Camera-type eye (tissue), 1 donor: ENCODE results near the gene GSTM2. TPM values are rescaled to one million over a fixed set of nuclear protein-coding genes. Genes with fewer than 3 reads are reported as not detected.

Experiments
- total RNA-seq: library from RNA; depleted of rRNA; stranded (reverse); fragments of >200 nt; gene quantifications from one replicate; pipeline ENCODE4 v1.2.3, GENCODE V29; 2014

GSTM2 gene
- total RNA-seq: 92.3 TPM

GRCh38 chr1:109667452-109668122, at the start of gene GSTM2:
Gene GSTM2 (plus strand): TSS chr1:109668057. CDS start chr1:109668116, 59 bp downstream.

GRCh38 chr1:109619576-109620400, 48.1 kb upstream of the GSTM2 start, which contains the start of the genes AMPD2 and GNAT2:
Gene AMPD2 (plus strand): TSS chr1:109619837. CDS start chr1:109621176, 1,339 bp downstream.
Gene GNAT2 (minus strand): TSS chr1:109619616. CDS start chr1:109612870, 6,746 bp downstream.

GRCh38 chr1:109655615-109656519, 12.0 kb upstream of the GSTM2 start, which contains the start of gene GSTM4:
Gene GSTM4 (plus strand): TSS chr1:109656099. CDS start chr1:109656390, 291 bp downstream.

GRCh38 chr1:109687641-109688499, 20.0 kb downstream of the GSTM2 start, which contains the start of gene GSTM1:
Gene GSTM1 (plus strand): TSS chr1:109687817. CDS start chr1:109687874, 57 bp downstream.

GRCh38 chr1:109711593-109712320, 43.9 kb downstream of the GSTM2 start, which contains the start of gene GSTM5:
Gene GSTM5 (plus strand): TSS chr1:109712251. CDS start chr1:109712313, 62 bp downstream.

Other genes with a start within 250 kb of the GSTM2 start
- gene PSMA5, start 241.6 kb upstream of the GSTM2 start, total RNA-seq: 23.9 TPM
- gene SYPL2, start 201.5 kb upstream of the GSTM2 start, total RNA-seq: 5.3 TPM
- gene ATXN7L2, start 184.2 kb upstream of the GSTM2 start, total RNA-seq: 9.6 TPM
- gene CYB561D1, start 174.0 kb upstream of the GSTM2 start, total RNA-seq: 5.6 TPM
- gene AMIGO1, start 158.3 kb upstream of the GSTM2 start, total RNA-seq: 13.3 TPM
- 4.8 TPM for gene GPR61, start 128.2 kb upstream of the GSTM2 start, total RNA-seq
- gene GNAI3, start 119.4 kb upstream of the GSTM2 start, total RNA-seq: 12.8 TPM
- gene GNAT2, start 48.4 kb upstream of the GSTM2 start, total RNA-seq: 21.8 TPM
- 75.2 TPM for gene AMPD2, start 48.2 kb upstream of the GSTM2 start, total RNA-seq
- gene GSTM4, start 12.0 kb upstream of the GSTM2 start, total RNA-seq: 15.4 TPM
- not detected for gene GSTM1, start 19.8 kb downstream of the GSTM2 start, total RNA-seq
- 16.9 TPM for gene GSTM5, start 44.2 kb downstream of the GSTM2 start, total RNA-seq
- gene GSTM3, start 73.0 kb downstream of the GSTM2 start, total RNA-seq: 41.6 TPM
- not detected for gene EPS8L3, start 95.9 kb downstream of the GSTM2 start, total RNA-seq
- gene CSF1, start 242.8 kb downstream of the GSTM2 start, total RNA-seq: 13.6 TPM